ENCODE results near the gene ATP2A3. TPM values are rescaled to one million over a fixed set of nuclear protein-coding genes. Genes with fewer than 3 reads are reported as not detected.

Gene ATP2A3
- 3.3 and 3.9 TPM in 2 replicates for total RNA-seq
- polyA plus RNA-seq (2012) = 0.29 TPM

- DNase-seq (ENCODE audit: low read depth) = no peak
Observed at GRCh38 chr17:3964203-3965117, at the start of gene ATP2A3. TSS of gene ATP2A3 (minus strand) at chr17:3964437. CDS start at chr17:3964291, 146 bp downstream.

- no peak for DNase-seq (ENCODE audit: low read depth)
Observed at GRCh38 chr17:4010754-4011153, 46.5 kb upstream of the ATP2A3 start.

DNA sequence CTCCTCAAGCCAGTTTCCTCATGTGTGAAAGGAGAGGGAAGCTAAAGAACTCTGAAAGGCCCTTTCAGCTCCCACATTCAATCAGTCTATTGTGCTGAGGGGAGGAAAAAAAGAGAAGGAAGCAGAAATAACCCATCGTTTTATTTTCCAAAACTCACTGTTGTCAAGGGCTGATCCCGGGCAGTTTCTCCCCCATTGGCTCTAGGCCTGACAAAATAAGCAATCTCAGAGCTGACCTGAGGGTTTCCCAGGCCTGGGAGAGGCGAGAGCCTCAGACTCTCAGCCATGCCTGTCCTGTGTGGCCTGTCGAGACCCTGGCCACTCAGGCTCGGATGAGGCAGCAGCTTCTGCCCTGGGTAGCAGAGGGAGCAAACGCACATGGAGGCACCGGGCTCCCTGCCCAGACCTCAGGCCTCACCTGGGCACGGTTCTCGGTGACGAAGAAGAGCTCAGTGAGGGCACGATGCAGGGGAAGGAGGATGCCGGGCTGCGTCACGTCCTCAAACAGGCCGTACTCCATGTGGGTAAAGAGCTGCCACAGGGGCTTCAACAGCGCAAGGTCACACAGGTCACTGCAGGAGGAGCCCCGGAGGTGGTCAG is 45.0 kb upstream of the ATP2A3 start:
- no peak for DNase-seq (ENCODE audit: low read depth)

DNA sequence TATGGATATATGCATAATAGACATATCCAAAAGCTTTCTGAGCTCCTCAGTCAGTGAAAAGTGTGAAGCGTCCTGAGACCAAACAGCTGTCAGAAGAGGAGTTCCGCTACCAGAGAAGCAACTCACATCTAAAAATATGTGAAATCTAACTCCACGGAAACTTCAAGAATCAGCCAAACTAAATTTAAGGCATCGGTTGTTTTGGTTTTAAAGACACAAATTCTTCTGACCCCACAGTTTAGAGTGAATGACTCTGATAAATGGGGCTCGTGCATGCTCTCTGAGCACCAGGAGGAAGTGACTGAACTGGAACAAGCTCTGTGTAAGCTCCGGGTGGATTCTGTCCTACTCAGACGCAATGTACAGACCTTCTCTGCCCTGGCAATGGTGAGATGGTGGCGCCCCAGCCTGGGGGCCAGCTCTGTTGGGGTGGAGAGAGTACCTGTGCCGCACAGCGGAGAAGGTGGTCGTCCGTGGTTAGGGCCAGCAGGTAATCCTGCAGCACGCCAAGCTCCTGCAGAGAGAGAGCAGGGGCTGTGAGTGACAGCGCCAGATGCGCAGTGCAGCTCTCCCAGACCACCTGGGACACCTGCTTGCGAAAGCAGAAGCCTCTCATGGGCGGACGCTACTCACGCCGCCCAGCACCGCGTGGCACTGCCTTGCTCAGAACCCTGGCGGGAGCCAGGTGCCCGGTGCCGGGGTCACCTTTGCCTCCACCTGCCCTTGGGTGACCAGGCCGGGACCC is 44.4 kb upstream of the ATP2A3 start:
- DNase-seq (ENCODE audit: low read depth) = no peak

- no peak for DNase-seq (ENCODE audit: low read depth)
Observed at GRCh38 chr17:4008082-4008435, 43.8 kb upstream of the ATP2A3 start.

GRCh38 chr17:4007346-4008081 is 43.3 kb upstream of the ATP2A3 start:
- DNase-seq (ENCODE audit: low read depth) = no peak

- DNase-seq (ENCODE audit: low read depth) = no peak
Observed at GRCh38 chr17:4006745-4007211, 42.5 kb upstream of the ATP2A3 start.

DNA sequence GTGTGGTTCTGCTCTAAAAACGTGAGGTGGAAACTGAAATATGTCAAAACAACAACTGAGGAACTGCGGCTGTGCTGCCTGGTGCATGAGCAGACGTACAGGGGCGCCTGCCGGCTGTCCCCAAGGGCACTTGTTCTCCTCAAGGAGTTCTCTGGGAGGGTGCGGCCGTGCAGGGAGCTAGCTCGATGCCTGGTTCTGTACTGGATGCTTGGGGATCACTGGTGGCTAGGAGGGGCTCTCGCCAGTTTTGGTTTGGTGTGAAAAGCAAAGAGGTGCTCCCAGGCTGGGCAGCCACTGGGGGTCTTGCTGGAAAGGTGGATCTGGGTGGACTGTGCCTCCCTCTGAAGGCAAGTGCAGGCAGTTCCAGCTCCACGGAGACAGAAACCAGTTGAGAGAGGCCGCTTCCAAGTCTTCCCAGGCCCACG is 41.9 kb upstream of the ATP2A3 start:
- no peak for DNase-seq (ENCODE audit: low read depth)

DNA sequence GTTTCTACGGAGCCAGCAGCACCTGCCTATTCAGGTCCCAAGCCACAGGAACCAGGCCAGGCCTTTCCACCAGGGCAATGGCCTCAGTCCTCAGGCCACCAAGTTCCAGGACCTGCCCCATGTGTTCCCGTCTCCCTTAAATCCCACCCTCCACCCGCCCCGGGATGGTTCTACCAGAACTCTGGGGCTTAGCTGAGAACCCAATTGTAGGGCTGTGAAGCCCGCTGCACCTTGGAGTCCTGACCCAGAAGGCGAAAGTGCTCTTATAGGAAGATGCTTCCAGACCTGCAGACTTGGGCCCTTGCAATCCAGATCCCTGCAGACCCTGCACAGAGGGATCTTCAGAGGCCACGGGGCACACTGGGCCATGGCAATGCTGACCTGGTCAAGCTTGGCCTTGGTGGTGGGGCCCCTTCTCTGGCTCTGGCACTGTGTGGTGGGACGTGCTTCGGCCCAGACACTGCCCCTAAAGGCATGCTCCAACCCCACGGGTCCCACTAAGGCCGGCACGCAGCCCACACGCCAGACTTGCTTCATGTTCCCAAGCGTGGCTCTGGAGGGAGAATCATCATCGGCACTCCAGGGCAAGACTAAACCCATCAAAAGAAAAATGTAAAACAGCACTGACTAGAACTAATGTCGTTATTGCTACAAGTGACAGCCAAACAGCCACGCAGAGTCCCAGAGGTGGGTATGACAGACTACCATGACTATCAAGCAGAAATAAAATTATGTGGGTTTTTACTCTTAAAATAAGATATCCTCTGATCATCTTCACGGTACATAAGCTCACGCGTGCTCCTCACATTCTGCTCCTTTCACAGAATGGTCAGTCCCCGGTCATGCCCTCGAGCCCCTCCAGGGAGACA is 41.3 kb upstream of the ATP2A3 start:
- no peak for DNase-seq (ENCODE audit: low read depth)

DNA sequence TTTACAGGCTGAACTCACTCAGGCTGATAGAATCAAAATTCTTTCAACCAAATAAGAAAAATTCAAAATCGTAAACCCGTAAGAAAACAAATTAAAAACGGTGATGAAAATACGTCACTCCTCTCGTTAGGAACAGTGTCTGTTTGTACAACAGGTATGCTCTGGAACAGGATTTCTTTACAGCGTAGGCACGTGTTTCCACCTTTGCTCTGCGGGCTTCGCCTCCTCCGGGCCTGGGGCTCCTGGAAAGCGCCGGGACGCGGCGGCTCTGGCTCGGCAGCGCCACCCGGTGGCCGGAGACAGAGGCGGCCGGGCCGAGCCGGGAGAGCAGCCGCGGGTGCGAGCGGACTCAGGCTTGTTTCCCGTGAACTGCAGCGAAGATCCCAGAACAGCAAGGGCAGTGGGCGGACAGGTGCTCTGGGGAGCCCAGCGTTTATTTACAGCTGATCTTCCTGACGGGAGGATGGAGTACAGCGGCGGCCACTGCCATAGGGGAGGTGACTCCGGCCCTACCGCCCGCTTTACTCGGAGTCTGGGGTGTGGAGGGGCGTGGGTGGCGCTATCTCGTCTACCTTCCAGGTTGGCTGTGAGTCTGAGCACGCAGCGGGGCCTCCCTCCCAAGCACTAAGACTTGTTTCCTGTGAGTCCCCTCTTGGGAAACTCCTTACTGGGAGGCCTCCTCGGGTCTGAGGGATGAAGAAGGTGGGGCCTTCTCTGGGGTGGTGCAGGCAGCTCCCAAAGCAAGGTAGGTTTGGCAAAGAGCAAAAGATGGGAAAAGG is 40.5 kb upstream of the ATP2A3 start:
- DNase-seq (ENCODE audit: low read depth) = no peak

GRCh38 chr17:4003501-4004421 is 39.5 kb upstream of the ATP2A3 start:
- DNase-seq (ENCODE audit: low read depth) = no peak

DNA sequence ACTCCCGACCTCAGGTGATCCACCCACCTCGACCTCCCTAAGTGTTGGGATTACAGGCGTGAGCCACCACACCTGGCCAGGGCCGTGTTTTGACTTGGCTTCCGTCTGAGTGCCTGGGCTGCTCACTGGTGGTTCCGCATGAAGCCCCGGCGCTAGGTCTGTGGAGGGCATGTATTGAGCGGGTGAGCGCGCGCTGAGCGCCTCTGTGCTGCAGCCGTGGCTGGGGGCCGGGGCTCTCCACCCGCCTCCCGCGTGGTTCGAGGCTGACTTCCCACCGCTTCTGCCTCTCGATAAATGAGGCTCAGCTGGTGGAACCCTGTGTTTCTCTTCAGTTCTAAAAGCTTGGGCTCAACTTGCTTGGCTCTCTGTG is 38.9 kb upstream of the ATP2A3 start:
- DNase-seq (ENCODE audit: low read depth) = no peak

- DNase-seq (ENCODE audit: low read depth) = no peak
Observed at GRCh38 chr17:4001048-4001590, 36.9 kb upstream of the ATP2A3 start.

GRCh38 chr17:3998436-3998835 is 34.2 kb upstream of the ATP2A3 start:
- DNase-seq (ENCODE audit: low read depth) = no peak

DNA sequence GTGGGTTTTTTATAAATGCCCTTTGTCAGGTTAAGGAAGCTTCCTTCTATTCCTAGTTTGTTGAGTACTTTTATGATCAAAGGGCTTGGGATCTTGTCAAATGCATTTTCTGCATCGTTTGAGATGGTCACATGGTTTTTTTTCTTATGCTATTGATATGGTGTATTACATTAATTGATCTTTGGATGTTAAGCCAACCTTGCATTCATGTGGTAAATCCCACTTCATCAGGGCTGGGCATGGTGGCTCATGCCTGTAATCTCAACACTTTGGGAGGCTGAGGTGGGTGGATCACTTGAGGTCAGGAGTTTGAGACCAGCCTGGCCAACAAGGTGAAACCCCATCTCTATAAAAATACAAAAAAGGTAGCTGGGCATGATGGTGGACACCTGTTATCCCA is 30.8 kb upstream of the ATP2A3 start:
- no peak for DNase-seq (ENCODE audit: low read depth)

DNA sequence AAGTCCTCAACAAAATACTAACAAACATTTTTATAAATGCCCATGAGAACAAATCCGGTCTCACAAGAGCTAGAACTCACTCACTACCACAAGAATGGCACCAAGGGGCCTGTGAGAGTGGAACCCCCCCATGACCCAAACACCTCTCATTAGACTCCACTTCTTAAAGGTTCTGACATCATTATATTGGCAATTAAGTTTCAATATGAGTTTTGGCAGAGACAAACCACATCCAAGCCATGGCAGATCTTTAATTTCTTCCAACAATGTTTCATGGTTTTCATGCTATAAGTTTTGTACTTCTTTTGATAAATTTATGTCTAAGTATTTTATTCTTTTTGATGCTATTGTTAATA is 30.0 kb upstream of the ATP2A3 start:
- no peak for DNase-seq (ENCODE audit: low read depth)

DNA sequence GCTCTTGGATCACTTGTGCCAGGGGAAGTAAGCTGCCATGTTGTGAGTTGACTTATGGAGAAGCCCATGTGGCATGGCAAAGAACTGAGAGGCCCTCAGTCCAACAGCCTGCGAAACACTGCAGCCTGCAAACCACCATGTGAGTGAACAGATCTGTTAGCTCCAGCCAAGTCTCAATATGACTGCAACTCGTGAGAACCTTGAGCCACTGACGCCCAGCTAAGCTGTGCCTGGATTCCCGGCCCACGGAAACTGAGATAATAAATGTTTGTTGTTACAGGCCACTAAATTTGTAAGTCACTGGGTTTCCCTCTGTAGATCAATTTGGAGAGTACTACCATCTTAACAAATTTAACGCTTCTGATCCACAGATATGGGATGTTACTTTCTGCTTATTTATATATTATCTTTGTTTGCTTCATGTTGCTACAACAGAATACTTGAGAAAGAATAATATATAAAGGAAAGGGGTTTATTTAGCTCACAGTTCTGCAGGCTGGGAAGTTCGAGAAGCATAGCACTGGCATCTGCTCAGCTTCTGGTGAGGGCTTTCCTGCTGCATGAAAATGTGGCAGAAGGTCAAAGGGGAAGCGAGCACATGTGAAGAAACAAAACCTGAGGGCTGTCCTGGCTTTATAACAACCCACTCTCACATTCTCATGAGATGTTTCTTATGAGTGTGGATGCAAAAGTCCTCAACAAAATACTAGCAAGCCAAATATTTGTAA is 29.4 kb upstream of the ATP2A3 start:
- no peak for DNase-seq (ENCODE audit: low read depth)
